SJCRH30 (cell line): Measurements from ENCODE around the gene ZNF14. TPM values are rescaled to one million over a fixed set of nuclear protein-coding genes. Genes with fewer than 3 reads are reported as not detected.
"Not testable (repeated sequence)": the region's sequence is repeated elsewhere in the genome, so short reads cannot be mapped to it uniquely, and the experiment has no call there.

ENCODE experiments used
- DNase-seq, 2 experiments: peaks; one replicate each; pipeline ENCODE4 v3.0.0-alpha.2; 2015 to 2020
- H3K27ac ChIP-seq: fragments of 250-450 bp; sonication (Bioruptor Pico); 2 replicates; pipeline ENCODE4 v1.5.1; 2020; ENCODE audit warnings: mild to moderate bottlenecking, moderate library complexity
- H3K27me3 ChIP-seq: fragments of 250-450 bp; sonication (Bioruptor Pico); 2 replicates; pipeline ENCODE4 v1.5.1; 2020; ENCODE audit warnings: mild to moderate bottlenecking, moderate library complexity
- H3K36me3 ChIP-seq: fragments of 250-450 bp; sonication (Bioruptor Pico); 2 replicates; pipeline ENCODE4 v1.5.1; 2020; ENCODE audit warnings: mild to moderate bottlenecking, moderate library complexity
- H3K4me1 ChIP-seq: fragments of 250-450 bp; sonication (Bioruptor Pico); 2 replicates; pipeline ENCODE4 v1.5.1; 2020; ENCODE audit warnings: mild to moderate bottlenecking, moderate library complexity
- H3K4me3 ChIP-seq: fragments of 250-450 bp; sonication (Bioruptor Pico); 2 replicates; pipeline ENCODE4 v1.5.1; 2020; ENCODE audit warnings: mild to moderate bottlenecking, moderate library complexity
- H3K9me3 ChIP-seq: fragments of 250-450 bp; sonication (Bioruptor Pico); replicated peaks from 2 replicates; pipeline ENCODE4 v1.5.1; 2020; ENCODE audit warnings: mild to moderate bottlenecking, moderate library complexity
- total RNA-seq: library from RNA; depleted of rRNA; stranded (reverse); fragments of >200 nt; shearing (Covaris generic); gene quantifications from 2 replicates; pipeline ENCODE4 v1.2.3, GENCODE V29; 2014

ZNF14 gene
- total RNA-seq, 1 experiment from 2014 or later, result 7.8 TPM

DNA sequence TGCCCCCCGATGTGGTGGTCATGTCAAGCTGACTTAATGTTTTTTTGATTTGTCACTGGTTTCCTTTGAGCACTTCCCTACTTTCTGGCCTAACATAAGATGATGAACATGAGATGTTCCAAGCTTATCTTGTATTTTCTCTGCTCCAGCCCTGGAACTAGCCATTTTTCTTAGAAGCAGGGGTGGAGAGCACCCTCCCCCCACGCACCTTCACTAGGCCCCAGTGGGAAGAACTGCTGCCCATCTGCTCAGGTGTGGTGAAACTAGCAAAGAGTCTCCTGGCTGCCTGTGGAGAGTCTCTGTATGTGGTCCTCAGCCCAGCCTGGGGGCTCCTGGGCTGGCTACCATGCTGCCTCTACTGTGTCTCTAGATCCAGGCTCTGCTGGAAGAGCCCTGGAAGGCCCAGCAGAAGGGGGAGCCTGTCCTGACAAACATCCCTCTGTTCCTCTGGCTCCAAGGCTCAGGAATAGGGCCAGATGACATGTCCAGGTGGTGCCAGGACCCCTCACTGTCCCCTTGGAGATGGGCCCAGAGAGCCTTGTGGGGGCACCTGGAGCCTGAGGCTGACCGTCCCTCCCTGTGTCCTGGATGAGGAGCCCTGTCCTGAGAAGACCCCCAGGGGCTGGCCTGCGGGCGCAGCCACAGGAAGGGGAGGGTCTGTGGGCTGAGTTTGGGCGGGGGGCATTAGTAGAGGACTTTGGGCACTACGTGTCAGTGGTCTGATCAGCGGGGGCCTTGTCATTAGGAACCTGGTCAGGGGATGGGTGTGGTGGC is 4.8 kb upstream of the ZNF14 start:
- Histone ChIP-seq H3K4me3 (no peak overlapping the region), H3K36me3 (no peaks in the 10 kb centered on the region), H3K9me3 (no peaks in the 10 kb centered on the region), H3K27me3 (no peaks in the 10 kb centered on the region), H3K4me1 (no peaks in the 10 kb centered on the region), H3K27ac (no peak overlapping the region)
- DNase-seq, result no peak

DNA sequence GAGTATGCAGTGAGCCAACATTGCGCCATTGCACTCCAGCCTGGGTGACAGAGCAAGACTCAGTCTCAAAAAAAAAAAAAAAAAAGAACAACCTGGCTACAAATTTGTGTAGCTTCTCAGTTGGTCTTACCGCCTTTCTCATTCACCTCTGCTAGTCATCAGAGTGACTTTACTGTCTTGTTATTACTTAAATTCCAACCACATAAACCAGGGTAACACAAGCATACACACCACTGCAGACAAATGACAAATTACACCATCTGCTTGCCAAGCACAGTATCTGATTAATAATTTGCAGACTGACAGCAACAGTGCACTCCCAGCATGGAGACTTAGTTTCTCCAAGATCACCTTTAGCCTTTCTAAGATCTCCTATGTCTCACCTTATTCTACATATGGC is 11.0 kb downstream of the ZNF14 start:
- H3K27me3 ChIP-seq, result no peaks in the 10 kb centered on the region
- no peaks in the 10 kb centered on the region for H3K4me1 ChIP-seq
- H3K9me3 ChIP-seq, result peaks cover 29% of the 10 kb centered on the region
- DNase-seq, result no peak
- H3K4me3 ChIP-seq, result no peak overlapping the region
- no peaks in the 10 kb centered on the region for H3K36me3 ChIP-seq
- no peak overlapping the region for H3K27ac ChIP-seq

GRCh38 chr19:19719798-19720197 is 13.1 kb downstream of the ZNF14 start:
- Histone ChIP-seq H3K4me3 (no peak overlapping the region), H3K9me3 (peaks cover 41% of the 10 kb centered on the region), H3K4me1 (no peaks in the 10 kb centered on the region), H3K27ac (no peak overlapping the region), H3K36me3 (0 out of 2 replicates have a peak, but pooled peaks cover 7% of the 10 kb centered on the region), H3K27me3 (no peaks in the 10 kb centered on the region)
- DNase-seq, result no peak

DNA sequence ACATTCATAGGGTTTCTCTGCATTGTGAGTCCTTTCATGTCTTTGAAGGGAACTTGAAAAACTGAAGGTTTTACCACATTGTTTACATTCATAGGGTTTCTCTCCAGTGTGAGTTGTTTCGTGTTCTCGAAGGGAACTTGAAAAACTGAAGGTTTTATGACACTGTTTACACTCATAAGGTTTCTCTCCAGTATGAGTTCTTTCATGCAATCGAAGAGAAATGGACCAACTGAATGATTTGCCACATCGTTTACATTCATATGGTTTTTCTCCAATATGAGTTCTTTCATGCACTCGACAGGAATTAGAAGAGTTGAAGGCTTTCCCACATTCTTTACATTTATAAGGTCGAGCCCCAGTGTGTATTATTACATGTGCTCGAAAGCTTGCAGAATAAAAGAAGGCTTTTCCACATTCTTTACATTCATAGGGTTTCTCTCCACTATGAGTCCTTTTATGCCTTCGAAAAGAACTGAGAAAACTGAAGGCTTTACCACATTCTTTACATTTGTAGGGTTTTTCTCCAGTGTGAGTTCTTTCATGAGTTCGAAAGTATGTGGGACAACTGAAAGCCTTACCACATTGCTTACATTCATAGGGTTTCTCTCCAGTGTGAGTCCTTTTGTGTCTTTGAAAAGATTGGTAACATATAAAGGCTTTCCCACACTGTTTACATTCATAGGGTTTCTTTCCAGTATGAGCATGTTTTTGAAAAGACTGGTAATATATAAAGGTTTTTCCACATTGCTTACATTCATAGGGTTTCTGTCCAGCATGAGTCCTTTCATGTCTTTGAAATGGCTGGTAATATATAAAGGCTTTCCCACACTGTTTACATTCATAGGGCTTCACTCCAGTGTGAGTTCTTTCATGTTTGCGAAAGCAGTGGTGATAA is 20.7 kb downstream of the ZNF14 start:
- no peak overlapping the region for H3K27ac ChIP-seq
- H3K4me1 ChIP-seq, result no peaks in the 10 kb centered on the region
- H3K4me3 ChIP-seq, result no peak overlapping the region
- peaks cover 69% of the 10 kb centered on the region for H3K9me3 ChIP-seq
- no peaks in the 10 kb centered on the region for H3K27me3 ChIP-seq
- peaks cover 66% of the 10 kb centered on the region for H3K36me3 ChIP-seq
- DNase-seq, result peak in 1 of 2 experiments; percentile 7

- Histone ChIP-seq H3K4me3 (no peak overlapping the region), H3K27ac (no peak overlapping the region), H3K36me3 (peaks cover 64% of the 10 kb centered on the region), H3K27me3 (no peaks in the 10 kb centered on the region), H3K9me3 (peaks cover 63% of the 10 kb centered on the region), H3K4me1 (no peaks in the 10 kb centered on the region)
- no peak for DNase-seq
Measured at GRCh38 chr19:19711306-19711933, 21.5 kb downstream of the ZNF14 start.

DNA sequence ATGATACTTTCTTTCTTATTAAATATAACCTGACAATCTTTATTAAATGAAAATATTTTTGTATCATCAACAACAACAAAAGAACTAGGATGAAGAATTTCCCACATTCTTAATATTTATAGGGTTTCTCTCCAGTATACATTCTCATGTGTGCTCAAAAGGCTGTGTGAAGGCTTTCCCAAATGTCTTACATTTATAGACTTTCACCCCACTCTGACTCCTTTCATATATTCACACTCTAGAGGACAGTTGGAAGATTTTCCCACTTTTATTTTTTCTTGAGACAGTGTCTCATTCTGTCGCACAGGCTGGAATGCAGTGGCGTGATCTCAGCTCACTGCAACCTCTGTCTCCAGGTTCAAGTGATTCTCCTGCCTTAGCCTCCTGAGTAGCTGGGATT is 22.4 kb downstream of the ZNF14 start:
- no peak for DNase-seq
- no peaks in the 10 kb centered on the region for H3K27me3 ChIP-seq
- no peak overlapping the region for H3K4me3 ChIP-seq
- H3K9me3 ChIP-seq, result peaks cover 58% of the 10 kb centered on the region
- peaks cover 59% of the 10 kb centered on the region for H3K36me3 ChIP-seq
- no peaks in the 10 kb centered on the region for H3K4me1 ChIP-seq
- no peak overlapping the region for H3K27ac ChIP-seq

DNA sequence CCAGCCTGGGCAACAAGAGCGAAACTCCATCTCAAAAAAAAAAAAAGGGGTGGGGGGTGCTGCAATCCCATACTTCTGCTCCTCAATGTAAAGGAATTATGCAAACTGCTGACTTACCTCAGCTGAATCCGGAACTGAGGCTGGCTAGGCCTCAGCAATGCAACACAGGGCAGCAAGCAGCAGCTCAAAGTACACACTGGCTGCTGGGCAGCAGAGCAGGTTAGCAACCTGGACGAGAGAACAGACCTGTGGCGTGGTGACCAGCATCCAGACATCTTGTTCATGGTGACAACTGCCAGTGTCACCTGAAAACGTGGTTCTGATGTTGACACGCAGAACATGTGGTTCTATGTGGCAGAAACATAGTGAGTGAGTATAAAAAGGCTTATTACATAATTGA is 28.1 kb downstream of the ZNF14 start:
- Histone ChIP-seq H3K27ac (no peak overlapping the region), H3K4me3 (no peak overlapping the region), H3K27me3 (no peaks in the 10 kb centered on the region), H3K9me3 (peaks cover 15% of the 10 kb centered on the region), H3K36me3 (peaks cover 13% of the 10 kb centered on the region), H3K4me1 (no peaks in the 10 kb centered on the region)
- no peak for DNase-seq

GRCh38 chr19:19700493-19700892 is 32.4 kb downstream of the ZNF14 start:
- not testable (repeated sequence) for H3K27me3 ChIP-seq, H3K4me1 ChIP-seq, H3K27ac ChIP-seq, H3K9me3 ChIP-seq, H3K36me3 ChIP-seq, DNase-seq, H3K4me3 ChIP-seq

- no peaks in the 10 kb centered on the region for H3K9me3 ChIP-seq
- no peaks in the 10 kb centered on the region for H3K27me3 ChIP-seq
- no peak overlapping the region for H3K27ac ChIP-seq
- no peak overlapping the region for H3K4me3 ChIP-seq
- H3K36me3 ChIP-seq, result no peaks in the 10 kb centered on the region
- H3K4me1 ChIP-seq, result no peaks in the 10 kb centered on the region
- DNase-seq, result no peak
Measured at GRCh38 chr19:19697589-19697988, 35.3 kb downstream of the ZNF14 start.

DNA sequence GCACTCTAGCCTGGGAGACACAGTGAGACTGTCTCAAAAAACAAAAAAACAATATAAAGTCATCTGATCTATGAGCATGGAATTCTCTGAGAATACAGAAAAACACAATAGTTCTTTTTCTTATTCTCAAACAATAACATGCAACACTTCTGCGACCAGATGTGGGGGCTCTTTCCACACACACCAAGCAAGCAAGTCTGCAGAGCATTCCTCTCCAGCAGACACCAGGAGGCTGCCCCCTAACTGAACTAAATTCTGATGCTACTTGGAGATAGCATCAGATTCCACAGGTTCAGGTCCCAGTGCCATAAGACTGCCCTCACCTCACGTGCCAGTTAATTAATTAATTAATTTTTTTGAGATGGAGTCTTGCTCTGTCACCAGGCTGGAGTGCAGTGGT is 36.5 kb downstream of the ZNF14 start:
- no peaks in the 10 kb centered on the region for H3K9me3 ChIP-seq

GRCh38 chr19:19691683-19692082 is 41.2 kb downstream of the ZNF14 start:
- Histone ChIP-seq H3K27ac (no peak overlapping the region), H3K9me3 (no peaks in the 10 kb centered on the region), H3K4me1 (no peaks in the 10 kb centered on the region), H3K36me3 (no peaks in the 10 kb centered on the region), H3K27me3 (no peaks in the 10 kb centered on the region), H3K4me3 (no peak overlapping the region)
- DNase-seq, result no peak

More for the DNA sequence above, 36.5 kb downstream of the ZNF14 start:
- Histone ChIP-seq H3K4me3 (no peak overlapping the region), H3K27me3 (no peaks in the 10 kb centered on the region), H3K4me1 (no peaks in the 10 kb centered on the region), H3K36me3 (no peaks in the 10 kb centered on the region), H3K27ac (no peak overlapping the region)
- no peak for DNase-seq

GRCh38 chr19:19689023-19689422 is 43.9 kb downstream of the ZNF14 start:
- H3K27ac ChIP-seq, H3K4me3 ChIP-seq, H3K27me3 ChIP-seq, H3K36me3 ChIP-seq, H3K4me1 ChIP-seq, H3K9me3 ChIP-seq, DNase-seq: not testable (repeated sequence)

- Histone ChIP-seq H3K27me3 (no peaks in the 10 kb centered on the region), H3K27ac (no peak overlapping the region), H3K9me3 (no peaks in the 10 kb centered on the region), H3K36me3 (no peaks in the 10 kb centered on the region), H3K4me3 (no peak overlapping the region), H3K4me1 (no peaks in the 10 kb centered on the region)
- DNase-seq, result peak; percentile 26 to 44
Measured at GRCh38 chr19:19687090-19687489, 45.8 kb downstream of the ZNF14 start.

DNA sequence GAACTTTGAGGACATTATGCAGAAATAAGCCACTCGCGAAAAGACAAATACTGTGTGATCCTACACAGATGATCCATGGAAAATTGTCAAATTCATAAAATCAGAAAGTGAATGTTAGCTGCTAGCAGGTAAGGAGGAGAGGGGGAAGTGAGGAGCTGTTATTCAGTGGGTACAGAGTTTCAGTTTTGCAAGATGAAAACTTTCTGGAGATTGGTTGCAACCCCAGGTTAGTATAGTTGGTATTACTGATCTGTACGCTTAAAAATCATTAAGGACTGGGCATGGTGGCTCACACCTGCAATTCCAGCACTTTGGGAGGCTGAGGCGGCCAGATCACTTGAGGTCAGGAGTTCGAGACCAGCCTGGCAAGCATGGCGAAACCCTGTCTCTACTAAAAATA is 46.3 kb downstream of the ZNF14 start:
- DNase-seq, result no peak
- Histone ChIP-seq H3K27ac (no peak overlapping the region), H3K27me3 (no peaks in the 10 kb centered on the region), H3K36me3 (no peaks in the 10 kb centered on the region), H3K4me3 (no peak overlapping the region), H3K4me1 (no peaks in the 10 kb centered on the region), H3K9me3 (no peaks in the 10 kb centered on the region)

DNA sequence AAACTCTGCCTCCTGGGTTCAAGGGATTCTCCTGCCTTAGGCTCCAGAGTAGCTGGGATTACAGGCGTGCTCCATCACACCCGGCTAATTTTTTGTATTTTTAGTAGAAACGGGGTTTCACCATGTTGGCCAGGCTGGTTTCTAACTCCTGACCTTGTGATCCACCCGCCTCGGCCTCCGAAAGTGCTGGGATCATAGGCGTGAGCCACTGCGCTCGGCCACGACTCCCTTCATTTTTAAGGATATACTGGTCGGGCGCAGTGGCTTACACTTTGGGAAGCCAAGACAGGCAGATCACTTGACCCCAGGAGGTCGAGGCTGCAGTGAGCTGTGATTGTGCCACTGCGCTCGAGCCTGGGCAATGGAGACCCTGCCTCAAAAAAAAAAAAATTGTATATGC is 46.8 kb downstream of the ZNF14 start:
- not testable (repeated sequence) for H3K9me3 ChIP-seq, H3K27ac ChIP-seq, H3K4me3 ChIP-seq, DNase-seq, H3K27me3 ChIP-seq, H3K36me3 ChIP-seq, H3K4me1 ChIP-seq
